Measurements from ENCODE around the gene PRKAR2B.

- TF ChIP-seq CTCF (IDR thresholded peaks at IDR 0.05 in 8 of 11, conservative IDR thresholded peaks at IDR 0.05 in 3 of 11) (no peak), POLR2A (IDR thresholded peaks at IDR 0.05) (no peak), POLR2AphosphoS5 (IDR thresholded peaks at IDR 0.05) (no peak)
These were observed 149.5 kb downstream of the PRKAR2B start for GRCh38 chr7:107194052-107194451.

Measured in spleen (tissue), 7 donors.